ENCODE data around the gene SETD7.
"Not testable (repeated sequence)": the region's sequence is repeated elsewhere in the genome, so short reads cannot be mapped to it uniquely, and the experiment has no call there.

The SETD7 gene

DNA sequence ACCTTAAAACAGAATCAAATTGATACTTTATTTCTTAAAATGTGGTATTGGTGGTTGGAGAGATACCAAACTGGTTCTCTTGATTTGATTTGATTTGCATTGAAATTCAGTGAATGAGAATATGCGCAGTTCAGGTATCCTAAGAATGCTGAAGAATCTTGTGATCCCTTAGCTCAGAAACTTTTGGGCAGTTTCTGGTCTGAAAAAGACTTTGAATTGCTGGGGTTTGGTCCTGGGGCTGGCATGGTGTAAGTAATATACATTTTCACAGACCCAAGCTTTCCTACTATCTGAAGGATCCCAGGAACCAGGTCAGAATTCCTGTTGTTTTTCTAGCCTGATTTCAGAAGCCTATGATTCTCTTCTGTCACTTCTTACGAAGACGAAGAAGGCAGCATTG is 95.5 kb downstream of the SETD7 start:
- DNase-seq, result no peak

- DNase-seq, result no peak
Observed at GRCh38 chr4:139458999-139459398, 97.0 kb downstream of the SETD7 start.

- no peak for DNase-seq
Observed at GRCh38 chr4:139458543-139458942, 97.5 kb downstream of the SETD7 start.

DNA sequence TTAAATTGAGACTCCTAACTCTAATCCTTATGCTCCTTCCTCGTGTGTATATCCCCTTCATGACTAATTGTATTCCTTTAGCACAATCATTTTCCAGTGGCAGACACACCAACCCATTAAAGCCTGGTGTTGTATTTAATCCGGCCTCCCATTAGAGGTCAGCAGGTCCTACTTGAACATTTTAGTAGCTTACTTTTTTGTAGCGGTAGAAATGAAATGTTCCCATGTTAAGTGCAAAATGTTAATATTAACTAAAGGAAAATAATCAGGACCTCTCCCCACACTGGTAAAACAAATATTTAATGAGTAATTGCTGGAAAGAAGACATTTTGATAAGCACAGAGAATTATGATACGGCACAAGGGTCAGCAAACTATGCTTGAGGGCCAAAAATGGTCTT is 98.7 kb downstream of the SETD7 start:
- no peak for DNase-seq

DNA sequence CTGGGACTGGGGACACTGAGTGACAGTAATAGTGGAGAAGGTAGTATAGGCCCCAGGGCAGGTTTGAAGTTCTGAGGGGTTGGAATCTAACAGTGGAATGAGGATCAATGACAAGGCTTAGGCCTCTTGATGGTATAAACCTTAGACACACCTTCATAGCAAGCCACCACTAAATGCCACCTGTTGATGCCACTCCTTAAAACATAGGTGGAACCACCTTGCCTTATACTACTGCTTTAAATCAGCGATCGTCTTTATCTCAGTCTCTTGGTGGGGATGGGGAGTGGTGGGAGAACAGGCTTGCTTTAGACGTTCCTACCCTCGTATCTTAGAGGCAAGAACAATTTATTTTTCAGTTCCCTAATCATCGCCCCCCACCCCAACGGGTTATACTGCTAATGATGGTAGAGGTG is 100.9 kb downstream of the SETD7 start:
- no peak for DNase-seq

GRCh38 chr4:139454111-139455045 is 101.6 kb downstream of the SETD7 start, which contains the start of gene RAB33B:
Gene RAB33B (plus strand): TSS chr4:139454121. CDS start chr4:139454196, 75 bp downstream.
- no peak for DNase-seq

GRCh38 chr4:139453371-139454110 is 102.5 kb downstream of the SETD7 start:
- DNase-seq, result peak; percentile 73 to 89

DNA sequence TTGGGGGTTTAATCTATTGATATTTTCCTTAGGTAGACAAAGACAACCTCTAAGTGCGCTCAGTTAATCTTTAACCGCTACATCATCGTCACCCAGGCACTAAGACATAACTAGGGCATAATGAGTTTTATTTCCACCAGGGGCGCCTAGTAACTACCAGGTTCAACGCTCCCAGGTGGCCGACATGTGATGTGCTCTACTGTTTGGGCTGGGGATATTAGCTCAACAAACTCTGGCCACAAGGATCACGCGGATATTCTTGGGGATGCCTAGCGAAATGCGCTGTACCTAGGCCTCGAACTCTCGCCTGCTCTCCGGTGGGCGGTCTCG is 103.0 kb downstream of the SETD7 start:
- DNase-seq, result no peak

- DNase-seq, result no peak
Observed at GRCh38 chr4:139451997-139452396, 104.0 kb downstream of the SETD7 start.

GRCh38 chr4:139450586-139450985 is 105.4 kb downstream of the SETD7 start:
- no peak for DNase-seq

DNA sequence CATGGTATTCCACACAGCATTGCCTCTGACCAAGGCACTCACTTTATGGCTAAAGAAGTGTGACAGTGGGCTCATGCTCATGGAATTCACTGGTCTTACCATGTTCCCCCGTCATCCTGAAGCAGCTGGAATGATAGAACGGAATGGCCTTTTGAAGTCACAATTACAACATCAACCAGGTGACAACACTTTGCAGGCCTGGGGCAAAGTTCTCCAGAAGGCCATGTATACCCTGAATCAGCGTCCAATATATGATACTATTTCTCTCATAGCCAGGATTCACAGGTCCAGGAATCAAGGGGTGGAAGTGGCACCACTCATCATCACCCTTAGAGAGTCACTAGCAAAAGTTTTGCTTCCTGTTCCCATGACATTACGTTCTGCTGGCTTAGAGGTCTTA is 108.9 kb downstream of the SETD7 start:
- not testable (repeated sequence) for DNase-seq

All from cerebellar nuclear complex (tissue), 1 donor.